Activated CD4-positive, alpha-beta T cell treated with anti-CD3 and anti-CD28 coated beads for 4 hours (primary cell): ENCODE data around the gene MICAL2.

Source experiments
- DNase-seq, 2 donors: peaks; one replicate each; pipeline ENCODE4 v3.0.0-alpha.2; 2020

MICAL2 gene

DNA sequence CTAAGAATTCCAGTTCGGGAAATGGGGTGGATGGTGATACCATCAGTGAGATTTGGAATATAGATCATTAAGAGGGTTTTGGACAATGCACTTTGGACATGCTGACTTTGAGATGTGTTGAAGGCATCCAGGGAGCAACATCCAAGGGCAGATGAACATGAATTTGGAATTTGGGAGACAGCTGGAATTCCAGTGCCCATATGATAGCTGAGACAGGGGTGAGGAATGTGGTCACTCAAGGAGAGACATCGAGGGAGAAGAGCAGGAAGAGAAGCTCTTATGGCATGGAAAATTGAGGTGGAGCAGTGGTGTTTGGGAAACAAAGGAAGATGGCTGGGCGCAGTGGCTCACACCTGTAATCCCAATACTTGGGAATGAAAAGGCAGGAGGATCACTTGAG lies 11.8 kb upstream of the MICAL2 start:
- DNase-seq, result no peak

DNA sequence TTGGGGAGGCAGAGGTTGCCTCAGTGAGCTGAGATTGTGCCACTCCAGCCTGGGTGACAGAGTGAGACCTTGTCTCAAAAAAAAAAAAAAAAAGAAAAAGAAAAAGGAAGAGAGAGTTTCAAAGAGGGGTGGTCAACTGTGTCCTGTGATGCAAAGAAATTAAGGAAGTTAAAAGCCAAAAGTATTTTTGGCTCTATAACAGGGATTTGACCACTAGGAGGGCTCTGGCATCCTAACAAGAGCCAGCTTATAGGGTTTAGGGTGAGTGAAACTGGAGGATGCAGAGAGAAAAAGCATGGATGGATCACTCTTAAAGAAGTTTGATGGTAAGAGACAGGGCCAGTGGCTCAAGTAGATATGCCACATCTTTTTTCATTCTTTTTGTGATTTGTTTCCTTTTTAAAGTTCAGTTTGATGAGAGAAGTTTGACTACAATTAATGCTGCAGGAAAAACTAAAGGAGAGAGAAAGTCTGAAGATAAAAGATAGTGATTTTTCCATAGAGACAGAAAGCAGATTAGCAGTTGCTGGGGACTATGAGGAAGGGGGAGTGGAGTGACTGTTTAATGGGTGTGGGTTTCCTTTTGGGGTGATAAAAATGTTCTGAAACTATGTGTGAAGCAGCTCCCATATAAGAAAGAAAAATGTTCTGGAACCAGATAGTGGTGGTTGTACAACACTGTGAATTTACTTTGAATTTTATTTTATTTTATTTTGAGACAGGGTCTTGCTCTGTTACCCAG lies 11.1 kb upstream of the MICAL2 start:
- no peak for DNase-seq

GRCh38 chr11:12100429-12100828 lies 10.0 kb upstream of the MICAL2 start:
- no peak for DNase-seq

DNA sequence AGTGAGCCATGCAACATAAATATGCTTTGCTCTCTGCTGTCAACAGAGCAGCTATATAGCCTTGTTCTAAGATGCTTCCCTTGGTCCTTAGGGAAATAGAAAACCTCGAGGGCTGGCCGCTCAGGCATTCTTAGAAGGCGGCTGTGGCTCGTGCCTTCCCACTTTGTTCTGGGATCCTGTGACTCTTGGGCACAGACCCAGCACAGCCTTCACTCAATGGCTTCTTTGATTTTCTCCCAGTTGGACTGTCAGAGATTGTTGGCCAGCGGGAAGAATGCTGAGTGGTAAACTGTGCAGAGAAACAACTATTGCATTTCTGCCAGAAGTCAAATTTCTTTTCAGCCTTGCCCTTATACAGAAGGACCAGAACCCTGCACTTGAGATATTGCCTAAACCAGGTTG lies 9.5 kb upstream of the MICAL2 start:
- no peak for DNase-seq

GRCh38 chr11:12101318-12101717 lies 9.1 kb upstream of the MICAL2 start:
- DNase-seq, result no peak

DNA sequence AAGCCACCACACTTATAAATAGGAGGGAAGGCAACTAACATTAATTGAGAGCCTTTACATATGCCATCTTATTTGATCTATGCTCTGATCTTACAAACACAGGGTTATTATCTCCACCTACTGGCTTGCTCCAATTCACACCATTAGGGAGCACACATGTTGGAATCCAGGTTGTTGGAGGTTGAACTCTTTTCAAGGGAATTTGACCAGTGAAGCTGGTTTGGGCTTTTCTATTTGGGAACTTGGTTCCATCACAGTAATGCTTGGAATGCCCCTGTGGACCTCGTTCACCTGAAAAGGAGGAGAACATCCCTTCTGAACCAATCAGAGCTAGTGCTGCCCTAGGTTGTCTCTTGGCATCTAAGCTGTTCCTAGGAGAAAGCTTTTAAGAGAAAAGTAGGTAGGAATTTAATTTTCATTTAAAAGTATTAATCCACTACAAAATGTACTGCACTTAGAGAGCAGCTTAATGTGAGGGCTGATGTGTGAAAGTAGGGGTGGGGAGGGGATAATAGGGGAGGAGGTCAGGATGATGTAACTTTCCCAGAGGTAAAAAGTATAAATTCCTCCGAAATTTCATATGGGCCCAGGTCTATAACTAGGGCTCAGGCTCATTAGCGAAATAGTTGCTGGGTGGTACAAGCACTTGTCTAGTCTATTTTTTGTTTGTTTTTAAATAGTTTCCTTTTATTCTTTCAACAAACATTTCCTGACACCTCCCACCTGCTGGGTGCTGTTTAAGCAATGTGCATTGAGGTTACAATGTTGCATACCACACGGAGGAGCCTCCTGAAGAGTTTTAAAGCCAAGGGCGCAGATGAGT lies 7.6 kb upstream of the MICAL2 start:
- DNase-seq, result no peak

- DNase-seq, result no peak
Observed at GRCh38 chr11:12103411-12104225, 6.8 kb upstream of the MICAL2 start.

- no peak for DNase-seq
Observed at GRCh38 chr11:12105471-12105870, 4.9 kb upstream of the MICAL2 start.

DNA sequence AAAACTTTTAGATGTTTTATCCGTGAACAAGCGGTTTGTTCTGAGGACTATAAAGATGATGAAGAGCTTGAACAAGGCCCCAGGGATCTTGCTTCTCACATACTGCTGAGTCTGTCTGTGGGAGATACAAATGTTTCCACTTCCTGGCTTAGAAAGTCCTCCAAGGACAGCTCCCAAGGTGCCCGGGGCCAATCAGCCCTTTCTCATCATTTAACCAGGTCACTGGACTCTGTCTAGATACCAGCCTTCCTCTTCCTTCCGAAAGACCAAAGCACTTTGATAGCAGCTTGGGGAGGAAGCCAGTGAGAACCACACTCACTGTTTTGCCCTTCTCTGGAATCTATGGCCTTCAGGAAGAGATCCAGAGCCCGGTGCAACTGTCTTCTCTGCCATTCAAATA lies 4.3 kb upstream of the MICAL2 start:
- DNase-seq, result no peak

- DNase-seq, result no peak
Observed at GRCh38 chr11:12106501-12106900, 3.9 kb upstream of the MICAL2 start.

- no peak for DNase-seq
Observed at GRCh38 chr11:12108875-12109453, 1.4 kb upstream of the MICAL2 start.

DNA sequence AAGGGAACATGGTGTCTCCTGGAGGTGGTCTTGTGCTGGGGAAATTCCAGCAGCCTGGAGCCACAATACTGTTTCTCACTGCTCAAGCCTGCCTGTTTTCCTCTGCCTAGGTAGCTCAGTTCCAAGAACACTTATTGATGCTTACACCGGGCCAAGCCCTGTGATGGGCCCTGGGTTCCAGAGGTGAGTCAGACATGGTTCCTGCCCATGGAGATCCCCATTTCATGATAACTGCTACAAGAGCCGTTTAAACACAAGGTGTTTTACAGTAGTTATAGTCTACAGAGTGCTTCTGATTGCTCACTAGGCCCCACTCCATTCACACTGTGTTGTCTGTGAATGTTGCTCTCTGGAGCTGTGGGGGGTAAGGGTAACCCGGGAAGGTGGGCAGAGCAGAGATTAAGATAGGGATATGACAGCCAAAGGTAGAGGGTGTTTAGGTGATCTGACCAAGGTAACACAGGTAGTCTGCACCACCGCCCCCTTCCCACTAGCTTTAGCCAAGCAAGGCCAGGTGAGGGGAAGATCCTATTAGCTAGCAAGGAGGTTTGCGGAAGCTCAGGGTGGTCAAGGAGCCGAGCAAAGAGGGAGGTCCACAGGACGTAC lies 696 bp upstream of the MICAL2 start:
- DNase-seq, result peak; percentile 4 to 16

GRCh38 chr11:12110714-12111548 lies 541 bp downstream of the MICAL2 start:
- peak; percentile 25 to 34 for DNase-seq

GRCh38 chr11:12111549-12112520 lies 1.4 kb downstream of the MICAL2 start:
- DNase-seq, result no peak

- DNase-seq, result no peak
Observed at GRCh38 chr11:12112750-12113149, 2.4 kb downstream of the MICAL2 start.

GRCh38 chr11:12113294-12113693 lies 2.9 kb downstream of the MICAL2 start:
- no peak for DNase-seq

DNA sequence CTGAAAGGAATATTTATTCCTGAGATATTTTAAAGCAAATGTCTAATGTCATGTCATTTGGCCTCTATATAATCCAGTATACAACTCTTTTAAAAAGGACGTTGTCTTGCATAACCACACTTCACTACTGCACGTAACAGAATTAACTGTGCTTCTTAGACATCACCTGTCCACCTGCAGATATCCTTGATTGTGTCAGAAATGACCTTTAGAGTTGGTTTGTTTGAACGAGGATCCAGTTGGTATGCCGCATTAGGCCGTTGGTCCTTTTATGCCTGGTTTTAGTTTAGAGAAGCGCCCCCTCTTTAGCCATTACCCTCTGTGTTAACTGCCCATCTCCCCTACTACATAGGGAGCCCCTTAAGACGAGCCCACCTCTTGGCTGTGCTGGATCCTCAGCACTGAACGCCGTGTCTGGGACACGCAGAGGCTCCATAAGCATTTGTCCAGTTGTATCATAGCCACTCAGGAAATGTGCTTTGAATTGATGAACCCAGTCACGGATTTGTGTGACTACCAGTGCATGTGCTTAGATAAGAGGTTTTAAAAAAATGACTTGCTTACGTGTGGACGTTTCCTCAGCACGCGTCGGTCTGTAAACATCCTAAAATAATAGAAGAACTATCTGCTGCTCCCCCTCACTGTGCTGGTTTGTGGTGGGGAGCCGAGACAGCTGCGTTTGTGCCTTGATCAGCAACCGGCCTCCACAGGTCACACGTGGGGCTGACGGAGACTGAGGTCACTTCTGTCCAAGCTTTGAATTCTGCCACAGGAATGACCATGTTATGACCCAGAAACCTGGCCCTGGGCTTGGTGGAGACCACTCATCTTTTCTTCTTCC lies 4.0 kb downstream of the MICAL2 start:
- DNase-seq, result no peak

DNA sequence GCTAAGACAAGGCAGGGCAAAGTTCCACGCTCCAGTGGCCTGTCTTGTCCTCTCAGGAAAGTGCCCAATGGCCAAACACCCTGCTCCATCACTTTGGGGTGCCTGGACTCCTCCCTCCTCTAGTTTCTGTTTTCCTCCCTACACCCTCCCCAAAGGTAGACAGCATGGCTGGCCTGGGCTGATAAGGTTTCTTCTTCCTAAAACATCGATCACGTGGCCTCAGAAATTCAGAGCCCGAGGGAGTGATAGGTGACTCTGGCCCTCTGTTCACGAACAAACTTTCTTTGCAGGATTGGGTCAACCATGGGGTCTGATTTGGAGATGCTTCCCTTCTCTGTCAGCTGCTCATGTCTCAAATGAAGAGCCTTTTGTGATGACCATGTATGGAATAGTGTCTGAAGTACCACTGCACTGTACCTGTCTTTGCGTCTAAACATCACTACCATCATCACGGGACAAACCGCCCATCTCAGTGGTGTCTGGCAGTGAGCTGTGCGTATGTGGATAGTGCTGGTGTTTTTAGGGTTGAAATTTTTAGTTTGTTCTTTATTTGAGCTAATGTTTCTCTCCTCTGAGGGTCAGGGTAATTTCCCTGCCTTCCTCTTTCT lies 6.1 kb downstream of the MICAL2 start:
- no peak for DNase-seq

DNA sequence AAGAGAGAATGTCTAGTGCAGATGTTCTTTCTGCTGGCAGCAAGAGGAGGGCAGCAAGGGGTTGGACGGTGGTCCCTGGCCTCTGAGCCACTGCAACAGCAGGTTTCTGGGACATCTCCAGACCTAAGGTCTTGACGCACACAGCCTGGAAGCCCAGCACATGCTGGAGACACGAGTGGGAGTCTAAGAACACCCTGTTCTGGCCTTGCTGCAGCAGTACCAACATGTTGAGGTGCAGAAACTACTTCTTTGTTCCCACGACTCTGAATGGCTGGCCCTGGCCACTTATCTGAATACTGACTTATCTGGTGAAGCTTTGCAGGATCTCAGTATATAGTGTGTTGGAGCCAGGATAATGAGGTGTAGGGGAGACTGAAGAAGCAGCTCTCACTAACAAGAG lies 6.8 kb downstream of the MICAL2 start:
- no peak for DNase-seq
